SU-DHL-6 (cell line): Measurements from ENCODE around the gene OPA3.

Source experiments
- H2AFZ ChIP-seq: fragments of 200-600 bp; sonication (generic); 2 replicates; pipeline ENCODE4 v1.6.1; 2014; ENCODE audit warnings: low read depth, mild to moderate bottlenecking, moderate library complexity, mixed read lengths, antibody characterized with exemption, low read length; ENCODE audit not compliant: severe bottlenecking
- H3F3A ChIP-seq: fragments of 200-600 bp; shearing (Covaris generic); 2 replicates; pipeline ENCODE4 v1.6.0; 2016; ENCODE audit warnings: antibody characterized with exemption, mild to moderate bottlenecking; ENCODE audit not compliant: insufficient read depth
- H3K27ac ChIP-seq: fragments of 200-600 bp; sonication (generic); 2 replicates; pipeline ENCODE4 v1.5.1; 2016; ENCODE audit warnings: low read depth, mild to moderate bottlenecking, low read length, moderate library complexity, mixed read lengths
- H3K27me3 ChIP-seq: fragments of 200-600 bp; sonication (generic), shearing (Covaris generic); 2 replicates; pipeline ENCODE4 v1.6.0; 2014; ENCODE audit warnings: mild to moderate bottlenecking, low read length
- H3K36me3 ChIP-seq: fragments of 200-600 bp; sonication (generic); 2 replicates; pipeline ENCODE4 v1.6.1; 2014; ENCODE audit warnings: mild to moderate bottlenecking, low read length, mixed read lengths
- H3K4me2 ChIP-seq: fragments of 300-600, 200-600 bp; shearing (Covaris generic), sonication (generic); 2 replicates; pipeline ENCODE4 v1.6.0; 2014; ENCODE audit warnings: low read length, low read depth, mild to moderate bottlenecking; ENCODE audit not compliant: poor library complexity, severe bottlenecking
- H3K4me3 ChIP-seq: fragments of 200-600 bp; sonication (generic); 2 replicates; pipeline ENCODE4 v1.5.1; 2014; ENCODE audit warnings: antibody characterized with exemption, low read length, mild to moderate bottlenecking, mixed read lengths; ENCODE audit not compliant: insufficient read depth, poor library complexity, severe bottlenecking
- H3K79me2 ChIP-seq: fragments of 200-600 bp; sonication (generic); 2 replicates; pipeline ENCODE4 v1.6.1; 2014; ENCODE audit warnings: mild to moderate bottlenecking, low read length, moderate library complexity; ENCODE audit not compliant: insufficient read depth
- H3K9ac ChIP-seq: fragments of 200-600 bp; sonication (generic); 2 replicates; pipeline ENCODE4 v1.7.0; 2014; ENCODE audit warnings: mild to moderate bottlenecking, low read length
- H3K9me2 ChIP-seq: fragments of 200-600 bp; sonication (generic); replicated peaks from 2 replicates; pipeline ENCODE4 v1.6.1; 2014; ENCODE audit warnings: low read length; ENCODE audit not compliant: insufficient read depth
- H3K9me3 ChIP-seq: fragments of 200-600 bp; sonication (generic); 2 replicates; pipeline ENCODE4 v1.6.1; 2014; ENCODE audit warnings: low read length, mixed read lengths; ENCODE audit not compliant: insufficient read depth
- H4K20me1 ChIP-seq: fragments of 200-600 bp; sonication (generic); 2 replicates; pipeline ENCODE4 v1.6.1; 2014; ENCODE audit warnings: low read depth, mild to moderate bottlenecking, antibody characterized with exemption, low read length, moderate library complexity, mixed read lengths
- EZH2phosphoT487 ChIP-seq: fragments of 200-600 bp; sonication (generic), shearing (Covaris generic); conservative IDR thresholded peaks from 2 replicates; pipeline ENCODE4 v1.6.1; 2018; ENCODE audit warnings: mild to moderate bottlenecking, antibody characterized with exemption, low read length, moderate library complexity, mixed read lengths
- TF ChIP-seq, protein P1 (sequence below): fragments of 200-600 bp; sonication (generic); IDR thresholded peaks from one replicate; pipeline ENCODE4 v1.5.1; 2017; ENCODE audit warnings: antibody characterized with exemption, mild to moderate bottlenecking, low read length, moderate library complexity; ENCODE audit not compliant: insufficient read depth, poor library complexity, severe bottlenecking

OPA3 gene

DNA sequence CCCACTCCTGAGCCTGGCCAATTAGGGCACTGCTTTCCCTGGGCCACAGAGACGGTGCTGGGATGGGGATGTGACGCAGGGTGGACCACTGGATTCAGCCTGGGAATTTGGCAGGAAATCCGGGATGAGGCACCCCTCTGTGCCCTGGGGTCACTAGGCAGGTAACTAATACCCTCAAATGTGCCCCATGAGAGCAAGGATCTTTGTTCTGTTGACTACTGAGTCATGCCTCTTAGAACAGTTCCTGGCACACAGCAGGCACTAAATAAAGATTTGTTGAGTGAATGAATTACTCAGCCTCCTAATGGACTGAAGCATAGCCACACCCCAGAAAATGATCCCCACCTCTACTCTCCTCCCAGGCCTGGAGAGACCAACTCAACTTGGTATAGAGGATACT is 15.9 kb downstream of the OPA3 start:
- H3K9ac ChIP-seq = no peak overlapping the region
- no peak overlapping the region for H2AFZ ChIP-seq
- no peaks in the 10 kb centered on the region for H4K20me1 ChIP-seq
- H3K9me2 ChIP-seq = no peaks in the 10 kb centered on the region
- H3K36me3 ChIP-seq = no peaks in the 10 kb centered on the region
- H3F3A ChIP-seq = peaks cover 5% of the 10 kb centered on the region; the same call in 1 of the 2 replicates
- no peak overlapping the region for H3K27ac ChIP-seq
- no peaks in the 10 kb centered on the region for H3K27me3 ChIP-seq
- H3K4me2 ChIP-seq = no peak overlapping the region
- no peaks in the 10 kb centered on the region for H3K9me3 ChIP-seq
- no peak for TF ChIP-seq EZH2phosphoT487
- TF ChIP-seq, protein P1, sequence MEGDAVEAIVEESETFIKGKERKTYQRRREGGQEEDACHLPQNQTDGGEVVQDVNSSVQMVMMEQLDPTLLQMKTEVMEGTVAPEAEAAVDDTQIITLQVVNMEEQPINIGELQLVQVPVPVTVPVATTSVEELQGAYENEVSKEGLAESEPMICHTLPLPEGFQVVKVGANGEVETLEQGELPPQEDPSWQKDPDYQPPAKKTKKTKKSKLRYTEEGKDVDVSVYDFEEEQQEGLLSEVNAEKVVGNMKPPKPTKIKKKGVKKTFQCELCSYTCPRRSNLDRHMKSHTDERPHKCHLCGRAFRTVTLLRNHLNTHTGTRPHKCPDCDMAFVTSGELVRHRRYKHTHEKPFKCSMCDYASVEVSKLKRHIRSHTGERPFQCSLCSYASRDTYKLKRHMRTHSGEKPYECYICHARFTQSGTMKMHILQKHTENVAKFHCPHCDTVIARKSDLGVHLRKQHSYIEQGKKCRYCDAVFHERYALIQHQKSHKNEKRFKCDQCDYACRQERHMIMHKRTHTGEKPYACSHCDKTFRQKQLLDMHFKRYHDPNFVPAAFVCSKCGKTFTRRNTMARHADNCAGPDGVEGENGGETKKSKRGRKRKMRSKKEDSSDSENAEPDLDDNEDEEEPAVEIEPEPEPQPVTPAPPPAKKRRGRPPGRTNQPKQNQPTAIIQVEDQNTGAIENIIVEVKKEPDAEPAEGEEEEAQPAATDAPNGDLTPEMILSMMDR = no peak
- peaks cover 26% of the 10 kb centered on the region; the same call in 1 of the 2 replicates for H3K79me2 ChIP-seq
- no peak overlapping the region for H3K4me3 ChIP-seq

DNA sequence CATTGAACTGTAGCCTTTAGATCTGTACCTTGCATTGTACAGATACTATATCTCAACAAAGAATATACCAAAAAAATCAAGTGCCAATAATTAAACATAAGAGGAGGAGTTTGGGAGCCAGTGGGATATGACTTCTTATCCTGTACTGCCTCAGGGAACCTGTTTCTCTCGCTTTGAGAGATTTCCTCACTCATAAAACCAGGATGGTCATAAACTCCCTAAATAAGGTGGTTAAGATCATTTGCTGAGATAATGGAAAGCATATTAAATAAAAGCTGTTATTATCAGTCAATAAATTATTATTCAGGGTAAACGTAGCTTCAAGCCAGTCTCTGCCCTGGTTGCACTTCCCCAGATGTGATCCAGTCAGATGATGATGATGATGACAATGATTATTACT is 17.0 kb downstream of the OPA3 start:
- Histone ChIP-seq H3F3A (peaks cover 8% of the 10 kb centered on the region; the same call in 1 of the 2 replicates), H3K27ac (no peak overlapping the region), H3K4me3 (no peak overlapping the region), H4K20me1 (no peaks in the 10 kb centered on the region), H3K9ac (no peak overlapping the region), H3K27me3 (no peaks in the 10 kb centered on the region), H3K79me2 (peaks cover 26% of the 10 kb centered on the region; the same call in 1 of the 2 replicates), H3K36me3 (no peaks in the 10 kb centered on the region), H2AFZ (no peak overlapping the region), H3K9me3 (no peaks in the 10 kb centered on the region), H3K9me2 (no peaks in the 10 kb centered on the region), H3K4me2 (no peak overlapping the region)
- TF ChIP-seq, protein P1 = no peak
- no peak for TF ChIP-seq EZH2phosphoT487

DNA sequence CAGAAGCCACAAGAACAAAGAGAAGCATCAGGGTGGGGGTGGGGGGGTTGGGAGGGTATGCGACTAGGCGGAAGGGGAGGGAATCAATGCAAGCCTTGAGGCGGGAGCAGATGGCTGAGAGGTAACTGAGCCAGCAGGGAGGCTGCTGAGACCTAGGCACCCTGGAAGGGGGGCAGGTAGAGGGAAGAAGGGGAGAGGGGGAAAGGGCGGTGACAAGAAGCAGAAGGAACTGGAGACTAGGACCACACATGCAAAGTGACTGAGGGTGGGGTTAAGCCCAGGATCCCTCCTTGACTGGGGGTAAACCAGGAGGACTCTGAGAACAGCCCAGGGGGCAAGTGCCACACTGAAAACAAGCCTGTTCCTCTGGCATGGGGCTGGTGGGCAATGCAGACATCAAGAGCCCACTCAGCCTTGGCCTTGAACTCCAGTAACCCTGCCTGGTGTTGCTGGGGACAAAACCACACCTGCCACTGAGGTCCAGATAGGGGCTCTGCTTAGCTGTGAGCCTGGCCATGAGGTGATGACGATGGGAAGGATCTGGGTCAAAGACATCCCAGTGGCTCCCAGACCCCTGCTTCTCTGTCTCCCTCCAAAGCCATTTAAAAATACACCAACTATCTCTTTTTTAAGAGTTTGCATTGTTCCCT is 20.3 kb downstream of the OPA3 start:
- Histone ChIP-seq H3K9me3 (no peaks in the 10 kb centered on the region), H3K9me2 (no peaks in the 10 kb centered on the region), H3K4me3 (no peak overlapping the region)

More for the DNA sequence above, 20.3 kb downstream of the OPA3 start:
- TF ChIP-seq, protein P1 = no peak
- no peak for TF ChIP-seq EZH2phosphoT487
- peaks cover 4% of the 10 kb centered on the region; the same call in 1 of the 2 replicates for H3F3A ChIP-seq
- peaks cover 14% of the 10 kb centered on the region; the same call in 1 of the 2 replicates for H3K79me2 ChIP-seq
- H3K36me3 ChIP-seq = no peaks in the 10 kb centered on the region
- no peaks in the 10 kb centered on the region for H4K20me1 ChIP-seq
- H3K27ac ChIP-seq = peak overlapping the region; percentile 51; the same call in 1 of the 2 replicates
- H3K9ac ChIP-seq = no peak overlapping the region
- H3K27me3 ChIP-seq = no peaks in the 10 kb centered on the region
- H3K4me2 ChIP-seq = no peak overlapping the region
- no peak overlapping the region for H2AFZ ChIP-seq
